GM04504 (cell line): ENCODE results near the gene SRXN1.

Experiments
- DNase-seq: peaks from one replicate; pipeline ENCODE4 v3.0.0-alpha.2; 2012; ENCODE audit warnings: low read depth

The SRXN1 gene

DNA sequence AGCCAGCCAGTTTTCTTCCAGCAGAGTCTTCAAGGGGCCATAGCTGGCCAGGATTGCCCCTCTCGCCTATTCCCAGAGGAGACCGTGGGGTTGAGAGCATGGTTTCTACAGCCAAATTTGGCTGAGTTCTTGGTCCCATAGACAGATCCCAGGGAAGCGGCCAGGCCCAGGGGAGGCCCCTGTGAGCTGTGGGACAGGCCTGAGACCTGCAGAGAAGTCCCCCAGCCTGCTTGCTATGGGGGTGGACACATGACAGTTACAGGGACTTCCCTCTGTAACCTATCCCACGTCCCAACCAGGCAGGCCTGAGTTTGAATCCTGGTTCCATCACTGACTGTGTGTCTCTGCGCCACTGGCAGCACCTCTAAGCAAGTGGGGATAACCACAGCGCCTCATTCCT is 45.5 kb downstream of the SRXN1 start:
- DNase-seq, result no peak

DNA sequence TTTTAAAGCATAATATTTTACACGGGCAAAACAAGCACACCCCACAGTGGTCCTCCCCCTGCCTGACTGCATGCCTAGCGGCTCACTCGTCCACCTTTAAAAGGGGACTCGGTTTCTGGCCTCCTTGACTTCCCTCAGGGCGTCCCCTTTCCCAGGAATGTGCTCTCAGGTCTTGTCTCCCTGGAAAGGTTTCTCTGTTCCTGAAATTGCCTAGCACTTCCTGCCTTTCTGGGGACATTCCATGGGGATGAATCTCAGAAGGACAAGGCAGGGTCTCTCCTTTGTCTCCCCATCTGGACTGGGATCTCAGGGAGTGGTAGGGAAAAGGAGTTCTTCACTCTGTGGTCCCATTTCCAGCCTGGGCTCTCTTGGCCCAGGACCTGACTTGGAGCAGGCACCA is 47.8 kb downstream of the SRXN1 start:
- no peak for DNase-seq

DNA sequence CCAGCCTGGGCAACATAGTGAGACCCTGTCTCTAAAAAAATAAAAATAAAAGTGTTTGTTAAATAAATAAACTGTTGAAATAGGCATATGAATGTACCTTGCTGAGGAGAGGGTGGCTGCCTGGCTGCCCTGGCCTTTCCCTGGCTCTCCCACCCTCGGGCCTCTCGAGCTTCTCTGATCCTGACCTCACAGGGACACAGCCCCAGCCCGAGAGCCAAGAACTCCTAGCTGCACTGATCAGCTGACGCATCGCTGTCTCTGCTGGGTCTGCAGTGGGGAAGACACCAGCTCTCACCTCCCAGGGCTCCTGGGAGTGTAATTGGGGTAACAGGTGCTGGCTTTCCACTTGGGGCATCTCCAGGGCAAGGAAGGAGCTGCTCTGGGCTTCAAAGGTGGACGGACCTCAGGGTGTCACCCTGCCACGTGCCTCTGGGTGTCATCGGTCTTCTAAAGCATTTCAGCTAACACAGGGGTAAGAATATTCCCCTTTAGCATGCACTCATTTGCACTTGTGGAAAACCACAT is 49.8 kb downstream of the SRXN1 start:
- DNase-seq, result no peak

DNA sequence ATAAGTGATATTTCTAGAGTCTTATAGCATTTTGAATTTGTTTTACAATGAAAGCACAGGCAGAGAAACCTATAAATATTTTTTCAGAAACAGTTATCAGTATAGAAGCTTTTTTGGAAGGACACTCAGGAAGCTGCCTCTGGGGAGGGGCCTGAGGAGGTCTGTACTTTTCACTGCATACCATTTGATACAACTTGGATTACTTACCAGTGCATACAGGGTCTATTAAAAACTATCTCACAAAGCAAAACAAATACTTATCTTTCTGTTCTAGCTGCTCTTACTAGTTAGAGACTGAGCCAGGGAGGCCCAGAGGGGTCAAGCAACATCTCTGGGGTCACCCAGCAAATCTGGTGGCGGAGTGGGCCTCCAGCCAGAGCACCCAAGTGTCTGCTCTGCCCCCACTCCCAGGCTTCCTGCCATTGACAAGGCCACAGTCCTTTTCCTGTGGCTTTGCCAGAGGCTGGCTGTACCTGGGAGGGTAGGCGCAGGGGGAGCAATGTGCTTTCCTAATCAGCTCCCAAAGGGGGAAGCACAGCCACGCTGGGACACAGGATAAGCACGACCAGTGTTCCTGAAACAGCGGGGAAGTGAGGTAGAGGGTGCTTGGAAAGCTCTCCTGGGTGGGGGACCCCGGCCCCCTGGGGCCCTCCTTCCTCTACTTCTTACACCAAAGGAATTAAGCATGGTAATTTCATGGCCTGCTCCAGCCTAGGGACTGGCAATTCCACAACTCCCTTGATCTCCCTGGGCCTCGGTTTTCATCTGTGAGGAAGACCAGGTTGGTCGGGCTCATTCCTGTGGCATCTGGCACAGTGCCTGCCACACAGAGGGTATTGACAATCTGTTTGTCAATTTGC is 50.7 kb downstream of the SRXN1 start:
- DNase-seq, result no peak

DNA sequence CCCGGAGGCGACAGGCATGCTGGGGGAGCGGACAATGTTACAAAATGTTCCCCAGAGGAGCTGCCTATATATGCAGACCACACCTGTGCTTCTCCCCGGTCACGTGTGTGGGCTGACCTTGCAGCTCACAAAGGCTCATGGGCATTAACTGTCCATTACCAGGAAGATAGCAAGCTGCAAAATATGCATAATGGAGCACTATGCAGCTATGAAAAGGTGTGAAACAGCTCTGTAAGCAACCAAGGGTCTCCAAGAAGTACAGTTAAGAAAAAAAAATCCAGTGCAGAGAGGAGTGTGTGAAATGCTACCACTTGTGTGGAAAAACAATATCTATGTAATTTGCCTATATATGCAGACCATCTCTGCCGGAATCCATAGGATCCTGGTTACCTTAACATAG is 52.3 kb downstream of the SRXN1 start:
- DNase-seq, result no peak

DNA sequence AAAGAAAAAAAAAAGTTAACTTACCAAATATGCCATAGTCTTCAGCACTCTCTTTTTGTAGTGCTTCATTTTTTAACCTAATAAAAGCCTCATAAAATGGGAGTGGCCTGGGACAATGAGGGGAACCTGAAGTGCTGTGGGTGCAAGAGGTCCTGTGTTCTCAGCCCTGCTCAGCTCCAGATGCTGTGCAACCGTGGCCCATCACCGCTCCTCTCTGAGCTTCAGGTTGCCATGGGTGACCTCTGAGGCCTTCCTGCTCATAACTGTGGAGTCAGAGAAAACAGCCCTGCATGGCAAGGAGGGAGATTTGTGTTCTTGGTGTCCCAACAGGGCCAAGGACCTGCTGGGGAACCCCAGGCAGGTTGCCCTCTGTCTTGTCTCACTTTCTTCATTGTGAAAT is 52.9 kb downstream of the SRXN1 start:
- DNase-seq, result no peak

DNA sequence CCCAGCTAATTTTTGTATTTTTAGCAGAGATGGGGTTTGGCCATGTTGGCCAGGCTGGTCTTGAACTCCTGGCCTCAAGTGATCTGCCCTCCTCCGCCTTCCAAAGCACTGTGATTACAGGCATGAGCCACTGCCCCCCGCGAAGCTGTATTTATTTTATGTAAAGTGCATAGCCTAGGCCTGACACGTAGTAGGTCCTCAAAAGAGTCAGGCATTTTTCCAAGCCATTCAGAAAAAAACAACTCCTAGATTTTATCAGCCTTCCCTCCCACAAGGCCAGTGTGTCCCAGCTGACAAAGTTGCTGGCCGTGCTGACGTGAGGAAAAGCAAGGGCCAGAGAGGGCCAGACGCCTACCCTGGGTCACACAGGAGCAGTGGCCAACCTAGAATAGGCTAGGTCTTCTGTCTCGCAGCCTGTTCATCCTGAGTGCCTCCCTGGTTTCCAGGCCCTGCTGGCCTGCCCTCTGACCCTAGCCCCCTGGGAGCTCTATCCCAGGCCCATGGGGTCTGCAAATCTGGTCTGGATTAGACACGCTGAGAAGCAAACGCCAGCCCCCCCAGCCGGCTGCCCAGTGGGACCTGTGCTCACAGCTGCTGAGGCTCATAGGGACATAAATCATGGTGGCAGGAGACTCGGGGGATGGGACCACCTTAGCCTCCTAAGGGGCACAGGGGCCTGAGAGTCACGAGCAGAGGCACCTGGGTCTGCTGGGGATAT is 54.7 kb downstream of the SRXN1 start:
- no peak for DNase-seq

DNA sequence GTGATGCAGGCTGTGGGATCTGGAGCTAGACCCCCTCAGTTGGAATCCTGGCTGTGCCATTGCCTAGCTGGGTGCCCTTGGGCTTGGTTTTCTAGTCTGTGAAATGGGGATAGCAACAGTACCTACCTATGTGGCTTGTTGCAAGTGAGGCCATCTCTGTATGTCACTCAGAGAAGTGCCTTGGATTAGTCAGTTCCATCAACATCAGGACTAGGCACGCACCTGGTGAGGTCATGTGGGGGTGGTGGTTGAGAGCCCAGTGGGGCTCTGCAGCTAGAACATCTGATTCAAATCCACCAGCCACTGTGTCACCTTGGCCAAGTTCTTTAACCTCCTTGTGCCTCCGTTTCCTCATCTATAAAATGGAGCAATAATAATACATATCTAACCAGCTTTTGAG is 55.4 kb downstream of the SRXN1 start:
- no peak for DNase-seq
